Heart left ventricle (tissue), 16 donors: Measurements from ENCODE around the gene SHROOM1. TPM values are rescaled to one million over a fixed set of nuclear protein-coding genes. Genes with fewer than 3 reads are reported as not detected.

ENCODE experiments used
- ATAC-seq, 4 donors: fragments of 200-7000 bp; cut with Tn5 transposase; one replicate each; pipeline ENCODE4 v1.9.1; 2020 to 2022; ENCODE audit warnings: moderate library complexity in 4 of 4, mild to moderate bottlenecking in 3 of 4, moderate number of reproducible peaks in 1 of 4
- DNase-seq, 5 donors: peaks; one replicate each; pipeline ENCODE4 v3.0.0-alpha.2; 2020
- H3K27ac ChIP-seq, 12 donors: fragments of 200-600 bp; sonication (generic) in 4 of 12; one replicate each; pipeline versions ENCODE4 v1.5.0 to v1.8.0; 2016 to 2022; ENCODE audit warnings: mild to moderate bottlenecking in 2 of 12
- H3K27me3 ChIP-seq, 9 donors: fragments of 200-600 bp; sonication (generic) in 2 of 9; one replicate each; pipeline versions ENCODE4 v1.5.1 to v1.8.0; 2016 to 2022; ENCODE audit warnings: mild to moderate bottlenecking in 3 of 9
- H3K36me3 ChIP-seq, 9 donors: fragments of 200-600 bp; sonication (generic) in 2 of 9; one replicate each; pipeline versions ENCODE4 v1.5.0 to v1.8.0; 2018 to 2022; ENCODE audit warnings: mild to moderate bottlenecking in 2 of 9
- H3K4me1 ChIP-seq, 12 donors: fragments of 200-600 bp; sonication (generic) in 4 of 12; one replicate each; pipeline versions ENCODE4 v1.5.0 to v1.8.0; 2016 to 2022; ENCODE audit warnings: mild to moderate bottlenecking in 3 of 12
- H3K4me3 ChIP-seq, 12 donors: fragments of 200-600 bp; sonication (generic) in 4 of 12; one replicate each; pipeline versions ENCODE4 v1.5.0 to v1.8.0; 2017 to 2022; ENCODE audit warnings: mild to moderate bottlenecking in 9 of 12, moderate library complexity in 4 of 12
- H3K9me3 ChIP-seq, 12 donors: fragments of 200-600 bp; sonication (generic) in 4 of 12; one replicate each; pipeline versions ENCODE4 v1.5.0 to v1.8.0; 2016 to 2022; ENCODE audit warnings: mild to moderate bottlenecking in 1 of 12
- POLR2A ChIP-seq, 2 donors: fragments of 450-650 bp; IDR thresholded peaks; one replicate each; pipeline ENCODE4 v1.6.1; 2017; ENCODE audit warnings: antibody characterized with exemption in 2 of 2, mild to moderate bottlenecking in 2 of 2, moderate library complexity in 2 of 2
- WGBS, 4 donors: extraction: QIAGEN DNeasy Blood & Tissue Kit in 2 of 4; methylation state at CpG; one replicate each; pipeline versions ENCODE4 v1.1.5 to v1.1.7; 2013 to 2018; 5-methylcytosine and 5-hydroxymethylcytosine counted together
- intact Hi-C, 10 donors: fragments of 100-400 bp; cut with DNase I; formaldehyde crosslinking; loops; one replicate each; pipeline versions ENCODE4 v1.11.1 to v1.14.2; 2022
- polyA plus RNA-seq, 2 donors: library from polyadenylated mRNA; stranded (reverse); fragments of 200-250 nt; gene quantifications; one replicate each; pipeline ENCODE4 v1.2.3, GENCODE V29; 2013
- total RNA-seq, 9 donors: library from RNA; depleted of rRNA in 2 of 9; stranded (reverse); fragments of >200 nt in 2 of 9; fragmentation: NEBNext Ultra II Directional in 3 of 9; extraction: Animal tissue kit (Norgen Biotek cat#: 25700) in 3 of 9; gene quantifications; one replicate each; pipeline versions ENCODE4 v1.1.0 to v1.2.4, GENCODE V29; 2016 to 2023
- TF ChIP-seq, protein P1 (sequence below), 12 donors: fragments of 200-600 bp; sonication (generic) in 4 of 12; IDR thresholded peaks; one replicate each; pipeline versions ENCODE4 v1.5.0 to v1.8.0; 2018 to 2022; ENCODE audit warnings: antibody characterized with exemption in 12 of 12, mild to moderate bottlenecking in 5 of 12
- donor health status: ischemic (EF 13 %, LVEDD 7.1; RV severe dilation, severe dysfunction).
- donor health status: healthy with polysubstance abuse.
- donor health status: DM: no; HTN: yes; CAD: no.
- donor health status: DM: no; HTN: no; CAD: no.
- donor health status: ischemic (EF 25% LVEDD 6.9; RV normal size, moderate dysfunction).
- donor health status: ischemic (EF 25% LVEDD 5.7; RV mildly dilated, moderate dysfunction).
- donor health status: healthy.
- donor health status: DM: yes; HTN: yes; CAD: no.
- donor health status: ischemic (EF 35%, LVEDD 5.7; RV mildly dilated, moderate dysfunction).
- donor health status: nonischemic (EF 11% LVEDD 7.7; RV severe dilation, severe dysfunction).
- donor health status: DM: yes; HTN: yes; CAD: no.
- donor health status: PGD.
- donor health status: ischemic (EF 29% LVEDD 5.4; RV normal size, mild dysfunction).
- donor health status: nonischemic (EF 23%, LVEDD 6.1; RV moderate dilation, normal function).

Gene SHROOM1
- total and polyA plus RNA-seq, 11 donors: 2.0 to 6.8 (median 4.7) TPM

DNA sequence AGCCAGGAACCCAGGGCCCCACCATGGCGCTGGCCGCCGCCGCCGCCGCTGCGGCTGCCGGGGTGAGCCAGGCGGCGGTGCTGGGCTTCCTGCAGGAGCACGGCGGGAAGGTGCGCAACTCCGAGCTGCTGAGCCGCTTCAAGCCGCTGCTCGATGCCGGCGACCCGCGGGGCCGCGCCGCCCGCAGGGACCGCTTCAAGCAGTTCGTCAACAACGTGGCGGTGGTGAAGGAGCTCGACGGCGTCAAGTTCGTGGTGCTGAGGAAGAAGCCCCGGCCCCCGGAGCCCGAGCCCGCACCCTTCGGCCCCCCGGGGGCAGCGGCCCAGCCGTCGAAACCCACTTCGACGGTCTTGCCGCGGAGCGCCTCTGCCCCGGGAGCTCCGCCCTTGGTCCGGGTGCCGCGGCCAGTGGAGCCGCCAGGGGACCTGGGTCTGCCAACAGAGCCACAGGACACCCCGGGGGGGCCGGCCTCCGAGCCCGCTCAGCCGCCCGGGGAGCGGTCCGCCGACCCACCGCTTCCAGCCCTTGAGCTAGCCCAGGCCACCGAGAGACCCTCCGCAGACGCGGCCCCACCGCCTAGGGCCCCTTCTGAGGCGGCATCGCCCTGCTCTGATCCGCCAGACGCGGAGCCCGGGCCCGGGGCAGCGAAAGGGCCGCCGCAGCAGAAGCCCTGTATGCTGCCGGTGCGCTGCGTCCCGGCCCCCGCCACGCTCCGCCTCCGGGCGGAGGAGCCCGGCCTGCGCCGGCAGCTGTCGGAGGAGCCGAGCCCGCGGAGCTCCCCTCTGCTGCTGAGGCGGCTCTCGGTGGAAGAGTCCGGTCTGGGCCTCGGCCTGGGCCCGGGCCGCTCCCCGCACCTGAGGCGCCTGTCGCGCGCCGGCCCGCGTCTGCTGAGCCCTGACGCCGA, 16.6 kb downstream of the SHROOM1 start:
- H3K27me3 ChIP-seq: peaks cover 20 to 59% (median 33%) of the 10 kb centered on the region in 9 donors
- ATAC-seq (peak in 3 of 4 donors; percentile 20 to 80 (median 59)), DNase-seq (peak in 2 of 5 donors; percentile 31 to 65)
- intact Hi-C loops: loop anchor here in 5 of 10 donors (5.0 to 10.0 kb wide), 5 partner anchors 37 to 439 kb away; partner anchors contain the start of gene SEPTIN8 (in 1 of the 5)
- no peaks in the 10 kb centered on the region for H3K36me3 ChIP-seq
- H3K9me3 ChIP-seq: no peaks in the 10 kb centered on the region
- WGBS, 4 donors: 2 to 8% (median 4%) methylated on average over 23 to 110 of the region's 110 CpGs
- H3K4me1 ChIP-seq: peaks cover 0 to 18% (median 3%) of the 10 kb centered on the region in 12 donors
- no peak overlapping the region for H3K27ac ChIP-seq
- peak overlapping the region; percentile 23 to 52 (median 40) for H3K4me3 ChIP-seq
- TF ChIP-seq POLR2A (IDR thresholded peaks at IDR 0.05): no peak
- TF ChIP-seq, protein P1, sequence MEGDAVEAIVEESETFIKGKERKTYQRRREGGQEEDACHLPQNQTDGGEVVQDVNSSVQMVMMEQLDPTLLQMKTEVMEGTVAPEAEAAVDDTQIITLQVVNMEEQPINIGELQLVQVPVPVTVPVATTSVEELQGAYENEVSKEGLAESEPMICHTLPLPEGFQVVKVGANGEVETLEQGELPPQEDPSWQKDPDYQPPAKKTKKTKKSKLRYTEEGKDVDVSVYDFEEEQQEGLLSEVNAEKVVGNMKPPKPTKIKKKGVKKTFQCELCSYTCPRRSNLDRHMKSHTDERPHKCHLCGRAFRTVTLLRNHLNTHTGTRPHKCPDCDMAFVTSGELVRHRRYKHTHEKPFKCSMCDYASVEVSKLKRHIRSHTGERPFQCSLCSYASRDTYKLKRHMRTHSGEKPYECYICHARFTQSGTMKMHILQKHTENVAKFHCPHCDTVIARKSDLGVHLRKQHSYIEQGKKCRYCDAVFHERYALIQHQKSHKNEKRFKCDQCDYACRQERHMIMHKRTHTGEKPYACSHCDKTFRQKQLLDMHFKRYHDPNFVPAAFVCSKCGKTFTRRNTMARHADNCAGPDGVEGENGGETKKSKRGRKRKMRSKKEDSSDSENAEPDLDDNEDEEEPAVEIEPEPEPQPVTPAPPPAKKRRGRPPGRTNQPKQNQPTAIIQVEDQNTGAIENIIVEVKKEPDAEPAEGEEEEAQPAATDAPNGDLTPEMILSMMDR (IDR thresholded peaks at IDR 0.05): no peak

DNA sequence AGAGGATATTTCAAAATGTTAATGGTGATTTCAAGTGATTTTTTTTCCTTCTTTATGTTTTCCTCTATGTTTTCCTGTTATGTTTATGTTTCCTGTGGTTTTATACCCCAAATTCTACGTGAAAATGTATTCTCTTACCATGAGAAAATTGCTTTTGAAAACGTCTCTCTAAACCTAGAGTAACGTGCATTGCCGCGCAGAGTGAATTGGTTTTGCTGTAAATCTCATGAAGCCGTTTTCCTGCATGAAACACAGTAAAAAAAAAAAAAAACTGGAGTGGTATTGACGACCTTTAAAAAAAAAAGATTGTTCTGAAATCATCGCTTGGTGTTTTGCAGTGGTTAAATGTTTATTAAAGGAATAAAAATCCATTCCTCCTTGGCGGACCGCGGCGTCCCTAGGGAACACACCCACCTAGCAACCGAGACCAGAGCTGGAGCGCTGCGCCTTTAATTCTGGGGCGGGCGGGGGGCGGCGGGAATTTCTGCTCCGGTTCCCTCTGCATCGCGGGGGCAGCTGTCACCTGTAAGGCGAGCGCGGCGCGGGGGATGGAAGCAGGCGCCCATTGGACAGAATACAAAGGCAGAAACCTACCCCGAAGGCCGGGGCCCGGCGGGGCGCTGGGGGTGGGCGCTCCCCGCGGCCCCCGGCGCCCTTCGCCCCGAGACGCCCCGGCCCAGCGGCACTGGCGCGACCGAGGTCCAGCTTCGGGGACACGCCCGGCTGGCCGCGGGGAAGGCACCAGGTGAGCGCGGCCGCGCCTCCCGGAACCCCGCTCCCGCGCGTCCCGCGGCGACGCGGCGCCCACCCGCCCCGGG, 17.5 kb downstream of the SHROOM1 start, which contains the start of gene SOWAHA:
Gene SOWAHA, plus strand, starts transcription at position 522 of the 818 bp plus-strand sequence. CDS start 320 bp downstream, outside the sequence.
- Histone ChIP-seq H3K27me3 (peaks cover 20 to 58% (median 33%) of the 10 kb centered on the region in 9 donors), H3K27ac (no peak within 1 kb of the TSS), H3K36me3 (no peaks in the 10 kb centered on the region), H3K4me3 (peak within 1 kb of the TSS; percentile 23 to 52 (median 40)), H3K4me1 (peaks cover 0 to 18% (median 3%) of the 10 kb centered on the region in 12 donors), H3K9me3 (no peaks in the 10 kb centered on the region)
- 3 to 5% (median 4%) methylated on average over 39 to 68 of the region's 68 CpGs for WGBS, 4 donors
- TF ChIP-seq, protein P1 (IDR thresholded peaks at IDR 0.05): no peak
- no peak for TF ChIP-seq POLR2A (IDR thresholded peaks at IDR 0.05)
- ATAC-seq: no peak
- intact Hi-C loops: loop anchor here in 5 of 10 donors (5.0 to 10.0 kb wide), 5 partner anchors 36 to 438 kb away; partner anchors contain the start of gene SEPTIN8 (in 1 of the 5)
- DNase-seq: peak in 1 of 5 donors; percentile 69

DNA sequence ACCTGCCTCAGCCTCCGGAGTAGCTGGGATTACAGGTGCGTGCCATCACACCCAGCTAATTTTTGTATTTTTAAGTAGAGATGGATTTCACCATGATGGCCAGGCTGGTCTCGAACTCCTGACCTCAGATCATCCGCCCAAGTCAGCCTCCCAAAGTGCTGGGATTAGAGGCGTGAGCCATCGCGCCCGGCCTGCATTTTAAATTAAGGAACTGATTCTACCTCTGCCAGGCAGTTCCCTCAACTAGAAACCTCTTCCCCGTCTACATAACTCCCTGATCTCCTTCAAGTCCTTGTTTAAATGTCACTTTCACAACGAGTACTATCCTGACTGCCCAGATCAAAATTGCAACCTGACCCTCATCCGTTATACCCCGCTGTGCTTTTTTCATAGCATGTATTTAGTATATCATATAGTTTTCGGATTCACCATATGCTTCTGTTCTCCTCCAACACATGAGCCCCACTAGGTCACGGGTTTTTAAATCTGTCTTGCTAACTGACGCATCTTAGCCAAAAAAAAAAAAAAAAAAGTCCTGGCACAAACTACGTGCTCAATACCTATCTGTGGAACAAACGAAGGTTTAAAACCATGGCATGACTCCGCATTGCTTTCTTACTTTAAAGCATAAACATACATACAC, 18.2 kb downstream of the SHROOM1 start:
- no peaks in the 10 kb centered on the region for H3K9me3 ChIP-seq
- no peak for ATAC-seq
- intact Hi-C loops: loop anchor here in 5 of 10 donors (5.0 to 10.0 kb wide), 5 partner anchors 35 to 437 kb away; partner anchors contain the start of gene SEPTIN8 (in 1 of the 5)
- WGBS, 4 donors: 52 to 70% (median 57%) methylated on average over 18 of the region's 18 CpGs
- peak overlapping the region in 1 of 12 donors; percentile 48 for H3K4me3 ChIP-seq
- peak in 1 of 5 donors; percentile 29 for DNase-seq
- TF ChIP-seq POLR2A (IDR thresholded peaks at IDR 0.05): no peak
- TF ChIP-seq, protein P1 (IDR thresholded peaks at IDR 0.05): no peak
- no peaks in the 10 kb centered on the region for H3K36me3 ChIP-seq
- H3K27ac ChIP-seq: no peak overlapping the region
- H3K27me3 ChIP-seq: peaks cover 20 to 60% (median 33%) of the 10 kb centered on the region in 9 donors
- peaks cover 0 to 18% (median 3%) of the 10 kb centered on the region in 12 donors for H3K4me1 ChIP-seq
